SH-SY5Y (cell line): ENCODE measurements around the gene GGA1.

Experiments
- GATA2 ChIP-seq: IDR thresholded peaks from 2 replicates; pipeline ENCODE4 v1.6.1; 2011; ENCODE audit warnings: mild to moderate bottlenecking, low read depth, low read length
- GATA3 ChIP-seq: IDR thresholded peaks from 2 replicates; pipeline ENCODE4 v1.6.1; 2011; ENCODE audit warnings: low read depth, mild to moderate bottlenecking, low read length, moderate library complexity

GRCh38 chr22:37657590-37658132 lies 49.0 kb downstream of the GGA1 start:
- TF ChIP-seq GATA3 (no peak), GATA2 (no peak)
